ENCODE measurements around the gene AIFM3. TPM values are rescaled to one million over a fixed set of nuclear protein-coding genes. Genes with fewer than 3 reads are reported as not detected.

Gene AIFM3
- total and polyA plus RNA-seq, 2 of the 4 experiments (the other 2 are of a cell fraction) = 0.09 to 0.18 TPM

- TF ChIP-seq, protein P1, sequence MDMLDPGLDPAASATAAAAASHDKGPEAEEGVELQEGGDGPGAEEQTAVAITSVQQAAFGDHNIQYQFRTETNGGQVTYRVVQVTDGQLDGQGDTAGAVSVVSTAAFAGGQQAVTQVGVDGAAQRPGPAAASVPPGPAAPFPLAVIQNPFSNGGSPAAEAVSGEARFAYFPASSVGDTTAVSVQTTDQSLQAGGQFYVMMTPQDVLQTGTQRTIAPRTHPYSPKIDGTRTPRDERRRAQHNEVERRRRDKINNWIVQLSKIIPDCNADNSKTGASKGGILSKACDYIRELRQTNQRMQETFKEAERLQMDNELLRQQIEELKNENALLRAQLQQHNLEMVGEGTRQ (IDR thresholded peaks at IDR 0.05; ENCODE audit: low read depth, low read length) = no peak
- TF ChIP-seq CTCF (conservative IDR thresholded peaks at IDR 0.05; ENCODE audit: low read depth, low read length) (no peak), RCOR1 (IDR thresholded peaks at IDR 0.05; ENCODE audit: insufficient replicate concordance, low read length) (no peak), CEBPB (IDR thresholded peaks at IDR 0.05; ENCODE audit: low read depth, low read length) (no peak)
These were observed 20.7 kb upstream of the AIFM3 start (continued) for GRCh38 chr22:20946080-20946986.

Measured in IMR-90 (cell line).